Subcutaneous abdominal adipose tissue (tissue), 5 donors: ENCODE results near the gene C4orf46.

Experiments
- H3K27ac ChIP-seq: one replicate; pipeline ENCODE4 v1.7.0; 2013; ENCODE audit warnings: low read depth, mild to moderate bottlenecking, inconsistent platforms, low read length, moderate library complexity
- H3K27me3 ChIP-seq, 5 donors: one replicate each; pipeline ENCODE4 v1.7.0; 2013; ENCODE audit warnings: low read length in 5 of 5, inconsistent platforms in 1 of 5; ENCODE audit not compliant: control insufficient read depth in 5 of 5, insufficient read depth in 4 of 5
- H3K36me3 ChIP-seq, 5 donors: one replicate each; pipeline ENCODE4 v1.7.0; 2013; ENCODE audit warnings: low read length in 5 of 5; ENCODE audit not compliant: control insufficient read depth in 5 of 5, insufficient read depth in 5 of 5
- H3K4me1 ChIP-seq, 5 donors: one replicate each; pipeline ENCODE4 v1.7.0; 2013; ENCODE audit warnings: low read length in 5 of 5, mild to moderate bottlenecking in 3 of 5, moderate library complexity in 1 of 5; ENCODE audit not compliant: control insufficient read depth in 5 of 5, insufficient read depth in 5 of 5
- H3K4me3 ChIP-seq, 5 donors: one replicate each; pipeline ENCODE4 v1.7.0; 2013; ENCODE audit warnings: low read length in 5 of 5, low read depth in 1 of 5
- H3K9ac ChIP-seq, 5 donors: one replicate each; pipeline ENCODE4 v1.7.0; 2013; ENCODE audit warnings: low read length in 5 of 5, mild to moderate bottlenecking in 4 of 5, moderate library complexity in 3 of 5
- H3K9me3 ChIP-seq, 5 donors: one replicate each; pipeline ENCODE4 v1.7.0; 2013; ENCODE audit warnings: low read length in 5 of 5; ENCODE audit not compliant: control insufficient read depth in 5 of 5
- donor health status: healthy.
- donor health status: healthy.
- donor health status: healthy.
- donor health status: healthy.
- donor health status: healthy.

The C4orf46 gene

DNA sequence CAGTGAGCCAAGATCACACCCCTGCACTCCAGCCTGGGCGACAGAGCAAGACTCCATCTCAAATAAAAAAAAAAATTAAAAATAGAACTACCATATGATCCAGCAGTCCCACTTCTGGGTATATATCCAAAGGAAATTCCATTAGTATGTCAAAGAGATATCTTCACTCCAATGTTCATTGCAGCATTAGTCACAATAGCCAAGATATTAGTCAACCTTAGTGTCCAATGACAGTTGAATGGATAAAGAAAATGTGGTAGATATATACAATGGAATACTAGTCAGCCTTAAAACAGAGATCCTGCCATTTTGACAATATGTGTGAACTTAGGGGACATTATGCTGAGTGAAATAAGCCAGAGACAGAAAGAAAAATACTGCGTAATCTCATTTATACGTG lies 49.4 kb downstream of the C4orf46 start:
- H3K36me3 ChIP-seq = no peaks in the 10 kb centered on the region
- no peaks in the 10 kb centered on the region for H3K27me3 ChIP-seq
- no peaks in the 10 kb centered on the region for H3K9me3 ChIP-seq
- no peaks in the 10 kb centered on the region for H3K4me1 ChIP-seq
- H3K9ac ChIP-seq = no peak overlapping the region
- H3K27ac ChIP-seq = no peak overlapping the region
- H3K4me3 ChIP-seq = no peak overlapping the region

DNA sequence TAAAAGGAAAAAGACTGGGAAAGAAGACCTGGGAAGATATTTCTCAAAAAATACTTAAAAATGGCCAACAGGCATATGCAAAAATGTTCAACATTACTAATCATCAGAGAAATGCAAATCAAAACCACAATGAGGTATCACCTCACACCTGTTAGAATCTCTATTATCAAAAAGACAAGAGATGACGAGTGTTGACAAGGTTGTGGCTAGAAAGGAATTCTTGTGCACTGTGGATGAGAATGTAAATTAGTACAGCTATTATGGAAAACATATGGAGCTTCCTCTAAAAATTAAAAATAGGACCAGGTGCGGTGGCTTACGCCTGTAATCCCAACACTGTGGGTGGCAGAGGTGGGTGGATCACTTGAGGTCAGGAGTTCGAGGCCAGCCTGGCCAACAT lies 50.0 kb downstream of the C4orf46 start:
- no peaks in the 10 kb centered on the region for H3K36me3 ChIP-seq
- no peak overlapping the region for H3K9ac ChIP-seq
- H3K27ac ChIP-seq = no peak overlapping the region
- H3K4me1 ChIP-seq = no peaks in the 10 kb centered on the region
- no peaks in the 10 kb centered on the region for H3K27me3 ChIP-seq
- H3K9me3 ChIP-seq = no peaks in the 10 kb centered on the region
- no peak overlapping the region for H3K4me3 ChIP-seq

DNA sequence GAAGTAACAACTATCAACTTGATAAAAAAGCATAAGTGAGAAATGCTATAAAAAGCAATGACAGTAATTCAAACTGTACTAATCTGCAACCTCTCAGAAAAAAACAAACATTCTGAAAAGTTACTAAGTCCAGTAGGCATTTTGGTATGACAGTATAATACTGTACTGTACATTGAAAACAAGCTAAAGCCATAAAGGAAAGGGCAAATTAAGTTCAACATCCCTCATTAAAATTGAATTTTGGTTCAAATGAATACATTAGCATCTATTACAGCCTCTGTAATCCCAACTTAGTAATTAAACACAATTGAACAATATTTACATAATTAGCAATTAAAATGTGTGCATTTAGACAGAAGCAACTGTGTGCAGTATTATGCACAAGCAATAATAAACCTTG lies 53.7 kb downstream of the C4orf46 start:
- Histone ChIP-seq H3K27ac (no peak overlapping the region), H3K9ac (no peak overlapping the region), H3K4me3 (no peak overlapping the region), H3K4me1 (no peaks in the 10 kb centered on the region), H3K9me3 (peaks cover 0 to 7% (median 5%) of the 10 kb centered on the region in 5 donors), H3K36me3 (no peaks in the 10 kb centered on the region), H3K27me3 (no peaks in the 10 kb centered on the region)
